ENCODE results near the gene GOLGA8A.
"Not testable (repeated sequence)": the region's sequence is repeated elsewhere in the genome, so short reads cannot be mapped to it uniquely, and the experiment has no call there.

The GOLGA8A gene

GRCh38 chr15:34436956-34437442, 609 bp downstream of the GOLGA8A start:
- in situ Hi-C loops (cut with MboI; ENCODE audit: low pct_unique_long_range_greater_than_20kb, low sequenced_read_pairs, unreplicated experiment) = no loop called here
- peak; percentile 79 for DNase-seq (ENCODE audit: low spot score)
- peak; percentile 45 for TF ChIP-seq CTCF (IDR thresholded peaks at IDR 0.05; ENCODE audit: extremely low read depth, insufficient read depth, missing control alignments)

- TF ChIP-seq CTCF (IDR thresholded peaks at IDR 0.05; ENCODE audit: extremely low read depth, insufficient read depth, missing control alignments) = no peak
- in situ Hi-C loops (cut with MboI; ENCODE audit: low pct_unique_long_range_greater_than_20kb, low sequenced_read_pairs, unreplicated experiment) = no loop called here
- peak; percentile 20 for DNase-seq (ENCODE audit: low spot score)
These were observed 1.3 kb downstream of the GOLGA8A start for GRCh38 chr15:34436126-34436955.

GRCh38 chr15:34435658-34436057, 1.9 kb downstream of the GOLGA8A start:
- in situ Hi-C loops (cut with MboI; ENCODE audit: low pct_unique_long_range_greater_than_20kb, low sequenced_read_pairs, unreplicated experiment) = no loop called here
- TF ChIP-seq CTCF (IDR thresholded peaks at IDR 0.05; ENCODE audit: extremely low read depth, insufficient read depth, missing control alignments) = no peak
- DNase-seq (ENCODE audit: low spot score) = no peak

GRCh38 chr15:34434627-34435305, 2.8 kb downstream of the GOLGA8A start:
- DNase-seq (ENCODE audit: low spot score) = no peak
- TF ChIP-seq CTCF (IDR thresholded peaks at IDR 0.05; ENCODE audit: extremely low read depth, insufficient read depth, missing control alignments) = no peak
- in situ Hi-C loops (cut with MboI; ENCODE audit: low pct_unique_long_range_greater_than_20kb, low sequenced_read_pairs, unreplicated experiment) = no loop called here

- in situ Hi-C loops (cut with MboI; ENCODE audit: low pct_unique_long_range_greater_than_20kb, low sequenced_read_pairs, unreplicated experiment); DNase-seq (ENCODE audit: low spot score): not testable (repeated sequence)
These were observed 3.5 kb downstream of the GOLGA8A start for GRCh38 chr15:34433956-34434626.

GRCh38 chr15:34430642-34431041, 7.0 kb downstream of the GOLGA8A start:
- DNase-seq (ENCODE audit: low spot score); in situ Hi-C loops (cut with MboI; ENCODE audit: low pct_unique_long_range_greater_than_20kb, low sequenced_read_pairs, unreplicated experiment): not testable (repeated sequence)

- DNase-seq (ENCODE audit: low spot score); in situ Hi-C loops (cut with MboI; ENCODE audit: low pct_unique_long_range_greater_than_20kb, low sequenced_read_pairs, unreplicated experiment): not testable (repeated sequence)
These were observed 14.1 kb downstream of the GOLGA8A start for GRCh38 chr15:34423425-34424090.

GRCh38 chr15:34420953-34421352, 16.7 kb downstream of the GOLGA8A start:
- in situ Hi-C loops (cut with MboI; ENCODE audit: low pct_unique_long_range_greater_than_20kb, low sequenced_read_pairs, unreplicated experiment); DNase-seq (ENCODE audit: low spot score): not testable (repeated sequence)

GRCh38 chr15:34418435-34418834, 19.2 kb downstream of the GOLGA8A start:
- DNase-seq (ENCODE audit: low spot score); in situ Hi-C loops (cut with MboI; ENCODE audit: low pct_unique_long_range_greater_than_20kb, low sequenced_read_pairs, unreplicated experiment): not testable (repeated sequence)

GRCh38 chr15:34409511-34409910, 28.1 kb downstream of the GOLGA8A start:
- in situ Hi-C loops (cut with MboI; ENCODE audit: low pct_unique_long_range_greater_than_20kb, low sequenced_read_pairs, unreplicated experiment); DNase-seq (ENCODE audit: low spot score): not testable (repeated sequence)

- DNase-seq (ENCODE audit: low spot score); in situ Hi-C loops (cut with MboI; ENCODE audit: low pct_unique_long_range_greater_than_20kb, low sequenced_read_pairs, unreplicated experiment): not testable (repeated sequence)
These were observed 28.6 kb downstream of the GOLGA8A start for GRCh38 chr15:34408973-34409372.

GRCh38 chr15:34403899-34404298, 33.7 kb downstream of the GOLGA8A start:
- DNase-seq (ENCODE audit: low spot score); in situ Hi-C loops (cut with MboI; ENCODE audit: low pct_unique_long_range_greater_than_20kb, low sequenced_read_pairs, unreplicated experiment): not testable (repeated sequence)
